Measurements from ENCODE around the gene CRIP3.

The CRIP3 gene

GRCh38 chr6:43293698-43294097 lies 14.9 kb downstream of the CRIP3 start:
- TF ChIP-seq EZH2phosphoT487 (conservative IDR thresholded peaks at IDR 0.05; ENCODE audit: low read length): no peak
- TF ChIP-seq, protein P1, sequence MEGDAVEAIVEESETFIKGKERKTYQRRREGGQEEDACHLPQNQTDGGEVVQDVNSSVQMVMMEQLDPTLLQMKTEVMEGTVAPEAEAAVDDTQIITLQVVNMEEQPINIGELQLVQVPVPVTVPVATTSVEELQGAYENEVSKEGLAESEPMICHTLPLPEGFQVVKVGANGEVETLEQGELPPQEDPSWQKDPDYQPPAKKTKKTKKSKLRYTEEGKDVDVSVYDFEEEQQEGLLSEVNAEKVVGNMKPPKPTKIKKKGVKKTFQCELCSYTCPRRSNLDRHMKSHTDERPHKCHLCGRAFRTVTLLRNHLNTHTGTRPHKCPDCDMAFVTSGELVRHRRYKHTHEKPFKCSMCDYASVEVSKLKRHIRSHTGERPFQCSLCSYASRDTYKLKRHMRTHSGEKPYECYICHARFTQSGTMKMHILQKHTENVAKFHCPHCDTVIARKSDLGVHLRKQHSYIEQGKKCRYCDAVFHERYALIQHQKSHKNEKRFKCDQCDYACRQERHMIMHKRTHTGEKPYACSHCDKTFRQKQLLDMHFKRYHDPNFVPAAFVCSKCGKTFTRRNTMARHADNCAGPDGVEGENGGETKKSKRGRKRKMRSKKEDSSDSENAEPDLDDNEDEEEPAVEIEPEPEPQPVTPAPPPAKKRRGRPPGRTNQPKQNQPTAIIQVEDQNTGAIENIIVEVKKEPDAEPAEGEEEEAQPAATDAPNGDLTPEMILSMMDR (IDR thresholded peaks at IDR 0.05; ENCODE audit: insufficient read depth, low read length, poor library complexity, severe bottlenecking): no peak
- no peak overlapping the region for H3K4me2 ChIP-seq (ENCODE audit: low read depth, low read length, poor library complexity, severe bottlenecking)

GRCh38 chr6:43292763-43293318 lies 15.8 kb downstream of the CRIP3 start:
- TF ChIP-seq, protein P1 (IDR thresholded peaks at IDR 0.05; ENCODE audit: insufficient read depth, low read length, poor library complexity, severe bottlenecking): no peak
- TF ChIP-seq EZH2phosphoT487 (conservative IDR thresholded peaks at IDR 0.05; ENCODE audit: low read length): no peak
- Histone ChIP-seq H3K4me3 (ENCODE audit: insufficient read depth, low read length, poor library complexity, severe bottlenecking) (no peak overlapping the region), H3F3A (ENCODE audit: insufficient read depth) (no peaks in the 10 kb centered on the region), H3K9me3 (ENCODE audit: insufficient read depth, low read length) (no peaks in the 10 kb centered on the region), H3K9ac (ENCODE audit: low read length) (no peak overlapping the region), H3K79me2 (ENCODE audit: insufficient read depth, low read length) (no peaks in the 10 kb centered on the region), H3K36me3 (ENCODE audit: low read length) (no peaks in the 10 kb centered on the region), H3K27me3 (ENCODE audit: low read length) (no peaks in the 10 kb centered on the region), H3K27ac (ENCODE audit: low read depth, low read length) (no peak overlapping the region), H4K20me1 (ENCODE audit: low read depth, low read length) (no peaks in the 10 kb centered on the region), H2AFZ (ENCODE audit: low read depth, low read length, severe bottlenecking) (no peak overlapping the region), H3K4me2 (ENCODE audit: low read depth, low read length, poor library complexity, severe bottlenecking) (no peak overlapping the region), H3K9me2 (replicated peaks; ENCODE audit: insufficient read depth, low read length) (no peaks in the 10 kb centered on the region)

More at GRCh38 chr6:43293698-43294097, 14.9 kb downstream of the CRIP3 start:
- no peaks in the 10 kb centered on the region for H3K9me3 ChIP-seq (ENCODE audit: insufficient read depth, low read length)
- no peak overlapping the region for H3K4me3 ChIP-seq (ENCODE audit: insufficient read depth, low read length, poor library complexity, severe bottlenecking)
- H3K79me2 ChIP-seq (ENCODE audit: insufficient read depth, low read length): no peaks in the 10 kb centered on the region
- H3K27ac ChIP-seq (ENCODE audit: low read depth, low read length): no peak overlapping the region
- H3K36me3 ChIP-seq (ENCODE audit: low read length): no peaks in the 10 kb centered on the region
- H3K9ac ChIP-seq (ENCODE audit: low read length): no peak overlapping the region
- H3K9me2 ChIP-seq (replicated peaks; ENCODE audit: insufficient read depth, low read length): no peaks in the 10 kb centered on the region
- H4K20me1 ChIP-seq (ENCODE audit: low read depth, low read length): no peaks in the 10 kb centered on the region
- H2AFZ ChIP-seq (ENCODE audit: low read depth, low read length, severe bottlenecking): no peak overlapping the region
- no peaks in the 10 kb centered on the region for H3F3A ChIP-seq (ENCODE audit: insufficient read depth)
- H3K27me3 ChIP-seq (ENCODE audit: low read length): no peaks in the 10 kb centered on the region

- Histone ChIP-seq H2AFZ (ENCODE audit: low read depth, low read length, severe bottlenecking) (no peak overlapping the region), H3K4me3 (ENCODE audit: insufficient read depth, low read length, poor library complexity, severe bottlenecking) (no peak overlapping the region), H4K20me1 (ENCODE audit: low read depth, low read length) (no peaks in the 10 kb centered on the region), H3K9me3 (ENCODE audit: insufficient read depth, low read length) (no peaks in the 10 kb centered on the region), H3K4me2 (ENCODE audit: low read depth, low read length, poor library complexity, severe bottlenecking) (no peak overlapping the region), H3K36me3 (ENCODE audit: low read length) (no peaks in the 10 kb centered on the region), H3K27me3 (ENCODE audit: low read length) (no peaks in the 10 kb centered on the region), H3K27ac (ENCODE audit: low read depth, low read length) (no peak overlapping the region), H3K9ac (ENCODE audit: low read length) (no peak overlapping the region), H3K9me2 (replicated peaks; ENCODE audit: insufficient read depth, low read length) (no peaks in the 10 kb centered on the region), H3K79me2 (ENCODE audit: insufficient read depth, low read length) (no peaks in the 10 kb centered on the region), H3F3A (ENCODE audit: insufficient read depth) (no peaks in the 10 kb centered on the region)
- TF ChIP-seq, protein P1 (IDR thresholded peaks at IDR 0.05; ENCODE audit: insufficient read depth, low read length, poor library complexity, severe bottlenecking): no peak
- TF ChIP-seq EZH2phosphoT487 (conservative IDR thresholded peaks at IDR 0.05; ENCODE audit: low read length): no peak
Observed at GRCh38 chr6:43292341-43292740, 16.3 kb downstream of the CRIP3 start.

Data from SU-DHL-6 (cell line).